A549 (cell line): ENCODE results near the gene ACAD11.

Source experiments
- BHLHE40 ChIP-seq: IDR thresholded peaks from 2 replicates; pipeline ENCODE4 v1.6.1; 2012; ENCODE audit warnings: low read depth, low read length, inconsistent platforms
- CHD2 ChIP-seq: fragments of 150-350 bp; IDR thresholded peaks from 2 replicates; pipeline ENCODE4 v1.6.1; 2014; ENCODE audit warnings: low read length; ENCODE audit not compliant: partially characterized antibody
- EP300 ChIP-seq, 2 experiments: fragments of >200 bp; sonication (Bioruptor Twin); formaldehyde crosslinking; IDR thresholded peaks; 2 replicates in 1 of 2; 3 replicates in 1 of 2; pipeline ENCODE4 v1.6.1; 2016 to 2017
- JUNB ChIP-seq: fragments of >200 bp; sonication (Bioruptor Twin); formaldehyde crosslinking; IDR thresholded peaks from 2 replicates; pipeline ENCODE4 v1.6.1; 2016
- KDM1A ChIP-seq: fragments of 200-600 bp; sonication (generic); IDR thresholded peaks from 2 replicates; pipeline ENCODE4 v1.6.1; 2016; ENCODE audit warnings: low read depth, mild to moderate bottlenecking
- MAFK ChIP-seq: fragments of 450-650 bp; IDR thresholded peaks from 2 replicates; pipeline ENCODE4 v1.6.1; 2014; ENCODE audit not compliant: partially characterized antibody
- POLR2A ChIP-seq: IDR thresholded peaks from 2 replicates; pipeline ENCODE4 v1.6.1; 2012; ENCODE audit warnings: mild to moderate bottlenecking, low read length
- REST ChIP-seq: fragments of 200-600 bp; sonication (generic); IDR thresholded peaks from 2 replicates; pipeline ENCODE4 v1.6.1; 2016; ENCODE audit warnings: antibody characterized with exemption, mild to moderate bottlenecking, moderate library complexity
- SMC3 ChIP-seq: fragments of >200 bp; sonication (Bioruptor Twin); formaldehyde crosslinking; IDR thresholded peaks from 3 replicates; pipeline ENCODE4 v1.6.1; 2018; ENCODE audit warnings: inconsistent platforms
- SREBF2 ChIP-seq: fragments of 450-650 bp; IDR thresholded peaks from 2 replicates; pipeline ENCODE4 v1.6.1; 2014; ENCODE audit warnings: mild to moderate bottlenecking, moderate library complexity
- USF2 ChIP-seq: fragments of 450-650 bp; IDR thresholded peaks from 2 replicates; pipeline ENCODE4 v1.6.1; 2014; ENCODE audit warnings: antibody characterized with exemption
- TF ChIP-seq, protein P1 (sequence below): fragments of >200 bp; sonication (Bioruptor Twin); formaldehyde crosslinking; IDR thresholded peaks from 3 replicates; pipeline ENCODE4 v1.5.1; 2016

DNA sequence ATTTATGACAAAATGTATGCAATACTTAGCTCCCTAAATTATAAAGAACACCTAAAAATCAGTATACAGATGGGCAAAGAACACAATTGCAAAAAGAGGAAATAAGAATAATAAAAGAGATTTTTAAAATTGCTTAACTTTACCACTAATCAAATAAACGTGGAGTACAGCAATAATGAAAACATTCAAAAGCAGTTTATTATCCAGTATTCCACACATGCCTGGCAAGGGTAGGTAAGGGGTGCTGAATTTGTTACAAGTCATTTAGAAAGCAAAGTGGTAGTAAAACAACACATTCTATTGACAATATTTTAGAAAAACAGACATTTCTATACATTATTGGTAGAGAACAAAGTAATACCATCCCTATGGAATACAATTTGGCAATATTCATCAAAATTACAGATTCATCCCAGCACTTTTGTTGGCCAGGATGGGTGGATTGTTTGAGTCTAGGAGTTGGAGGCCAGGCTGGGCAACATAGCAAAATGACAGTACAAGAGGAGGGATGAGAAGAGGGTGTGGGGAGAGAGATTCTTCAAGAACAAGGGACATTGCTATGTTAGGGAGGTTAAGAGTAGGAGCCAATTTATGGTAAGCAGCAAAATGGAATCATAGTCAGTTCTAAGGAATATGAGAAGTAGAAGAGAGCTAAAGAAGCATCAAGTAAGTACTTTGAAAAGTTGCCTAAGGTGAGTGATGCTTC is 66.2 kb downstream of the ACAD11 start:
- TF ChIP-seq, protein P1, sequence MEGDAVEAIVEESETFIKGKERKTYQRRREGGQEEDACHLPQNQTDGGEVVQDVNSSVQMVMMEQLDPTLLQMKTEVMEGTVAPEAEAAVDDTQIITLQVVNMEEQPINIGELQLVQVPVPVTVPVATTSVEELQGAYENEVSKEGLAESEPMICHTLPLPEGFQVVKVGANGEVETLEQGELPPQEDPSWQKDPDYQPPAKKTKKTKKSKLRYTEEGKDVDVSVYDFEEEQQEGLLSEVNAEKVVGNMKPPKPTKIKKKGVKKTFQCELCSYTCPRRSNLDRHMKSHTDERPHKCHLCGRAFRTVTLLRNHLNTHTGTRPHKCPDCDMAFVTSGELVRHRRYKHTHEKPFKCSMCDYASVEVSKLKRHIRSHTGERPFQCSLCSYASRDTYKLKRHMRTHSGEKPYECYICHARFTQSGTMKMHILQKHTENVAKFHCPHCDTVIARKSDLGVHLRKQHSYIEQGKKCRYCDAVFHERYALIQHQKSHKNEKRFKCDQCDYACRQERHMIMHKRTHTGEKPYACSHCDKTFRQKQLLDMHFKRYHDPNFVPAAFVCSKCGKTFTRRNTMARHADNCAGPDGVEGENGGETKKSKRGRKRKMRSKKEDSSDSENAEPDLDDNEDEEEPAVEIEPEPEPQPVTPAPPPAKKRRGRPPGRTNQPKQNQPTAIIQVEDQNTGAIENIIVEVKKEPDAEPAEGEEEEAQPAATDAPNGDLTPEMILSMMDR: no peak
- TF ChIP-seq CHD2 (no peak), BHLHE40 (no peak), KDM1A (no peak), MAFK (no peak), POLR2A (no peak), REST (no peak), EP300 (IDR thresholded peaks at IDR 0.05) (no peak), USF2 (no peak), SREBF2 (no peak), JUNB (no peak), SMC3 (no peak)
